ENCODE results near the gene ABI3BP.
A peak's percentile ranks its signal among the peaks of the same experiment; 100 is the strongest.

ABI3BP gene

GRCh38 chr3:100831629-100832028 is 161.6 kb downstream of the ABI3BP start:
- no peak for DNase-seq (ENCODE audit: low spot score)

- DNase-seq (ENCODE audit: low spot score), result no peak
Observed at GRCh38 chr3:100830931-100831330, 162.3 kb downstream of the ABI3BP start.

- DNase-seq (ENCODE audit: low spot score), result no peak
Observed at GRCh38 chr3:100825574-100825973, 167.6 kb downstream of the ABI3BP start.

GRCh38 chr3:100815583-100815982 is 177.6 kb downstream of the ABI3BP start:
- DNase-seq (ENCODE audit: low spot score), result no peak

GRCh38 chr3:100813828-100814227 is 179.4 kb downstream of the ABI3BP start:
- no peak for DNase-seq (ENCODE audit: low spot score)

DNA sequence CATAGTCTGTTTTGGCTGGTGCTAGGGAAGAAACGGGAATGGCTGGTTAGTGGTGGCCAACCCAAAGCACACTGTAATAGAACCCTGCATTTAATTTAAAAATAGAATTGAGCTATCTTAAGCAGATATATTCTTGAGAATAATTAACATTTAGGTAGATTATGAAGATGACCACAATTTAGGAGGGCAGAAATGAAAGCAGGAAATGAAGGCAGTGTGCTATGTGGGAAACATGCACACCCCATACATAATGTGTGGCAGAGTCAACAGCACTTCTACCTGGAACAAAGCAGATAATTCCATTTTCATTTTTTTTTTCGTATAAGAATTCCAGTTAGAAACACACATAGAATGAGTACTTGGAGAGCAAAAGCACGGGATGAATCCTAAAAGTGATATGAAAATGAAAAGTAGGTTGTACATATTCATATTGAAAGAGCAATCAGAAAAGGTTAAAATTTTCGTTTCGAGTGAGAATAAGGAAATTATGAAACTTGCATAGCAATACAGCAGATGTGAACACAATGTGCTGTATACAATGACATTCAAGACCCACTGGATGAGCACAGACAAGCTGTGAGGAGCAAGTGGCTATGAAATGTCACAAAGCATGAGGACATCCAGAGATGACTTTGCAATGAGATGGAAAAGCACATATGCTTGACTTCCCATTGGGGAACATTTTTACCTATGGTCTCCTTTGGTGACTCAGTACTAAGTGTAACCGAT is 181.3 kb downstream of the ABI3BP start:
- no peak for DNase-seq (ENCODE audit: low spot score)

DNA sequence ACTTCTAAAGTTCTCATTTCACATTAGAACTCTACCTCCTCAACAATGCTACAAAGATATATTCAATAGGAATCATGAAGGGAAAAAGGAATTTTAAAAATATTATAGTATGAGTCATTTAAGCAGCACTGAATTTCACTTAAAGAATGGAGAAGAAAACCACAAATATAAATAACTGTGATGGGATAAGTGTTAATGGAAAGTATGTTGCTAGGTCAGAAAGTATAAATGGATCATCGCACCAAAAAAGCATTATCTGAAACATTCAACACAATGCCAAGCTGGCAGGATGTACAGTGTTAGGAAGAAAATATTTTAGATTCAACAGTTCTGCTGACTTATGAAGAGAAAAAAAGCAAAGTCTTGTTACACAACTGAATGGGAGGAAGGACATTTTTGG is 182.6 kb downstream of the ABI3BP start:
- no peak for DNase-seq (ENCODE audit: low spot score)

DNA sequence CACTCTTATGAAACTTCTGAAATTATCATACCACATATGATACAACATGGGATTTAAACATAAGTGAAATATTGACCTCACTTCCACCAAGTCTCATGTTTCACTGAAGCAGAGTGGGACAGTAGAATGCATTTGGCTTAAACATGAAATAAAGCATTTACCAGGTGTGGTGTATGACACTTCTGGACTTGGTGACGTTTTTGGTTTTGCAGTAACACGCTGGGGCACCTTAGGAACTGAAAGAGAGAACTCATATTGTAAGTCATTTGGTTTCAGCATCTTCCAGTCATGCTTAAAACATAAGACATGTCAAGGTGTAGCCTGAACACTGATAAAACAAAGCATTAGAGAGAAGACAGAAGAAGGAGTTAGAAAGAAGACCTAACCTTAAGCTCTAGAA is 188.6 kb downstream of the ABI3BP start:
- DNase-seq (ENCODE audit: low spot score), result no peak

DNA sequence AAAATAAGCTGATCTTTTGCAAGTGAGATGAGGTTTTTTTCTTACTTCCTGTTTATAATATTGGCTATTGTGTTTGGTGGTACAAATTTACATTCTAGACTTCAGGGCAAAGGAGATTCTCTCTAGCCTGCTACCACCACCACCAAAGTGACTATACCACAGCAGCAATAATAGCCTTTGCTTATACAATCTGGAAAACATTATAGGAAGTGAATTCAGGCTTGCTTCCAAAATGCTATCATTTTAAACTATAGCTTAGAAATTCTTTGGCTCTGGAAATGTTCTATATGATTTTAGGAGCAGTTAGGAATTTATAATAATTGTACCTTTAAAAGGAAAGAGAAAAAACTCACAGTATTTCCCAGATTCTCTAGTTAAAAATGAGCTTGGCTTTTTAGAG is 189.5 kb downstream of the ABI3BP start:
- no peak for DNase-seq (ENCODE audit: low spot score)

DNA sequence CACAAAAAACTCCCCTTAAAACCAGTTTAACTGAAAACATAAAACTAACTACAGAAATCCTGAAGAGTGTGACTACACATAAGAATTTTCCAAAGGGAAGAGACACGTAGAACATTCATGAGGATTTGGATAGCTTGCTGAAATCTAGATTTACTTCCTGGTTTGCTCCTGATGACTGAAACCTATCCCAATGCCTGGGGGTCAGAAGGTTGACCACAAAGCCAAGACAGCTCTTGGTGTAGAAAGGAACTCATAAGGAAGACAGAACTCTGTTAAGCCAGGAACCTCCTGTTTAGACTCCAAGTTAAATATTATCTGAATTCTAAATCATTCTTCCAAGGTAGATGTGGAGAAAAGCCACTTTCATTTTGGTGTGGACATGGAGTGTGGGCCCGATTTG is 191.1 kb downstream of the ABI3BP start:
- no peak for DNase-seq (ENCODE audit: low spot score)

DNA sequence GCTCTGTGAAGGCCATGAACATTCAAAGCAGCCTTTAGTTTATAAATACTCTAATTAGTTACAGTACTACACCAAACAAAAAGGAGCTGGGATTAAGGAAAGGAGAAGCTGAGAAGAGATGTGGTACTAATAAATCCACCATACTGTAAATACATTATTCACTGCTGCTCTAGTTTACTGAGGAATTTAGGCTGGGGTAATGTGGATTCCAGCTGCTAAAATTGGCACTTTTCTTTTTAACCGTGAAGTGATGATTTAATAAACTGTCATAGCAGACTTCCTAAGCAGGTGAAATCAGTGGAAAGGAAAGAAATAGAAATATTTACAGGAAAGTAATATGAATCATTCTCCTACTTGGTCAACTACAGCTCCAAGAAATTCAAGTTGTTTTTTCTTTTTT is 195.2 kb downstream of the ABI3BP start:
- DNase-seq (ENCODE audit: low spot score), result no peak

DNA sequence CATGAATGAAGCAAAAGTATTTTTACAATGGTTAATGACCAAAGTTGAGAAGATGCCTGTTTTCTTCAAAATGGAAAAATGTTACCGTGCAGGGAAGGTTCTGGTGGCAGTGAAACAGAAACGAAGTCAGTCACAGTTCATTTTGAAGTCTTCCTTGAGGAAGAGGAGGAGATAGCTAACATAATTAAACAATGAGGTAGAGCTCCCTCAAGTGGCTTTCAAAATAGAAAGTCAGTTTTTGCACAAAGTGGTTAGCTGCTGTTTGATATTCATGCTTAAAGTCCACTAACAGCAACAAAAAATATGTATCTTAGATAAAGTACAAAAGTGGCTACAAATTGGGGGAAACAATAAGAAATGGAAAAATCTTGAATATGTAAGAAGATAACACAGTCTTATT is 196.7 kb downstream of the ABI3BP start:
- no peak for DNase-seq (ENCODE audit: low spot score)

DNA sequence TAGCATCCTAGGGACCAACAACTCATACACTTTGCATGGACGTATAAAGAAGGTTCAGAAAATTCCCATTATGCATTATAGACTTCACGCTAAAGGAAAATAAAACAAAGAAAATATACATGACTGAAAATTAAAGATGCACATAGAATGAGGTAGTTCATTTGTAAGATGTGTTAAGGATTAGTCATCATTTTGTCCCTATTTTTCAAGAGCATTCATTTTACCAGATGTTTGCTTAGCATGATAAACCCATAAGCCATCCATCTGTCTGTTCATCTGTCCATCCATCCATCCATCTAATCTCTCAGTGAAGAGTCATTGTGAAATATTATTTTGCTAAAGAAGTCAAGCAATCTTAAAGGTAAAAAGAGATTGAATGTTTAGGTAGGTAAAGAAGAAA is 203.6 kb downstream of the ABI3BP start:
- DNase-seq (ENCODE audit: low spot score), result no peak

DNA sequence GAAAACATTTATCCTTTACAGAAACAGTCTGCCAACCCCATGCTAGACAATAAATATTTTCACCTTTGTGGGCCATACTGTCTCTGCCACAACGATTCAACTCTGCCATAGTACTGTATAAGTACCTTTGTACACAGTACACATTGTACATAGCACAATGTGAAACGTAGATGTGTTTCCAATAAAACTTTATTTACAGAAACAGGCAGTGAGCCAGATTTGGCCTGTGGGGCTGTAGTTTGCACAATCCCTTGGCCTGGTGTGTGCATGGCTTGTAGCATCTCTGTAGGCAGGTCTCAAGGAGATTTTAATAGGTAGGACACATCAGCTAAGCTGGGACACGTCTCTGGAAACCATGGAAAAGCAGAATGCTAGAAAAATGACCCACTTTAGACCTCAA is 209.6 kb downstream of the ABI3BP start:
- no peak for DNase-seq (ENCODE audit: low spot score)

GRCh38 chr3:100782906-100783305 is 210.3 kb downstream of the ABI3BP start:
- no peak for DNase-seq (ENCODE audit: low spot score)

DNA sequence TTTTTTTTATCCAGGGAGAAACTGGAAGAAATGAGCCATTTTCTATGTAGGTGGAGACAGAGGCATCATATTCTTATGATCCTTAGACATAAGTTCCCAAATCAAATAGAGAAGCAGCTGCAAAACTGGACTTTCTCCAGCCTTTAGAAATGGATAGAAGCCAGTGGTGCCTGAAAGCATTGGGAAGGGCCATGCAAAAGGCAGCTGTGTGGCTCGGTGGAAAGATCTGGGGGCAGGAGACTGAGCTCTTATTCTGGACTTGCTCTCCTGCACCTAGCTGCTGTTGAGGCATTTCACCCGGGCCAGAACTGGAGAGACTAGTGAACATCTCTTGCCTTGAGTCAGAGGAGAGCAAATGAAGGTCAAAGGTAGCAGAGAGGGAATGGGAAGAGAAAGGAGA is 210.9 kb downstream of the ABI3BP start:
- no peak for DNase-seq (ENCODE audit: low spot score)

DNA sequence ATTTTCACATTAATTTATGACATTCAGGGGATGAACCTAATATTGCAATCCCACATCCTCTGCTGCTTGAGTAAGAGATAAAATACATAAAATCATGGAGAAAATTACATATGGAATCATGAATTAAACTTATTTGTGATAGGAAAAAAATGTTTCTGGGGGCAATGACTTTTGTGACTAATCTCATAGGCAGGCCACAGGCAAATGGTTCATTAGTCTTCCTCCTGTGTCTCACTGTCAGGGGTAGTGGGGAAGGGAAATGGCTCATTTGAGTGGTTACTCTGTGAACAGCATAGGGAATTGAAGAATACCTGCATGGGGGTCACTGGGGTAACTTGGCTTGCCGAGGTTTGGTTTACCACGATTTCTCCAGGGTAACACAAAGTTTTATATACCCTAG is 211.9 kb downstream of the ABI3BP start:
- no peak for DNase-seq (ENCODE audit: low spot score)

DNA sequence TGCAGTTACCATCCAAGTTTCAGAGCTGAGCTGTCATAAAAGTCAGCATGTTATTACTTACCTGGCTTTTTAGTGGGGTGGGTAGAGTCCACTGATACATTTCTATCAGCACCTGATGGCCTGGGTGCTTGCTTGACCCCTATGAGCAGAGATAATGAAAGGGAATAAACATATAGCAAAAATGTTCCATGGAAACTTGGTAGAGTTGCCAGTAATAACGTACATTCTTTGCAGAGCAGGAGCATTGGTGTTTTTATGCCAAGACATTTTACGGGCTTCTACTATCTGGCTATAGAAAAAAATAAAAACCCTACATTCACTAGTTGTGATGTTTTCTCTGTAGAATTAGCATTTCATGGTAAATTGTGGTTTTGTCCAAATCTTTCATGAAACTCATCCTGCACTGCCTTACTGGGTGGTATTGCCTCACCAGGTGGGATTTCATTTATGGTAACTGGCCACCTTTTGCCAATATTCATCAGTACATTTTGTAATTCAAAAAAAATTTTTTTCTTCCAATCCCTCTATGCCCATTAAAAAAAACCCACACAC is 213.1 kb downstream of the ABI3BP start:
- no peak for DNase-seq (ENCODE audit: low spot score)

GRCh38 chr3:100779480-100779879 is 213.7 kb downstream of the ABI3BP start:
- no peak for DNase-seq (ENCODE audit: low spot score)

GRCh38 chr3:100777271-100777670 is 215.9 kb downstream of the ABI3BP start:
- DNase-seq (ENCODE audit: low spot score), result no peak

GRCh38 chr3:100776746-100777145 is 216.5 kb downstream of the ABI3BP start:
- peak; percentile 47 for DNase-seq (ENCODE audit: low spot score)

DNA sequence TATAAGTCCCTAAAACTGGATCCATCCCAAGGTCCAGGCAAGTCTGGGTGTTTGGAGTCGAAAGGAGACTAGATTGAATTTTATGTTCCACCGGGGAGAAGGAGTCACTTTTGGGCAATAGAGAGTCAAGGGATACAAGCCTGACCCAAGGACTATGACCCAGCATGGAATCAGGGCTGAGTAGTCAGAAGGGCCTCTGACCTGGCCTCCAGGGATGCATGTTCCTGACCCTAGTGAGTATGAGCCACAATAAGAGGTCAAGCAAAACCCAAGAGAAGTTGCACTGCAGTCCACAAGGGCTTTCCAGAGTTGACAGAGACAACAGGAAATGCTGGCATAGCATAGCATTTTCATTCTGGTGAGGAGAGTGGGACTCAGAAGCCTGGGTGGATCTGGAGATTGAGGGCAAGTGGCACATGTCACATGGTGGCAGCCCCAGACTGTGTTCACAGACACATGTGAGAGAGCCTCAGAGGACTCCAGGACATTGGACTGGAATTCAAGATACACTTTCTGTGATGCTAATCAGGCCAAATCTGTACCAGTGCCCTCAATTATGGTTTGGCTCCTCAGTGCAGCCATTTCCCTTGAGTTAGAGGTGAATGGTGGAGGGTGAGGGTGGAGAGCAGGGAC is 217.0 kb downstream of the ABI3BP start:
- no peak for DNase-seq (ENCODE audit: low spot score)

DNA sequence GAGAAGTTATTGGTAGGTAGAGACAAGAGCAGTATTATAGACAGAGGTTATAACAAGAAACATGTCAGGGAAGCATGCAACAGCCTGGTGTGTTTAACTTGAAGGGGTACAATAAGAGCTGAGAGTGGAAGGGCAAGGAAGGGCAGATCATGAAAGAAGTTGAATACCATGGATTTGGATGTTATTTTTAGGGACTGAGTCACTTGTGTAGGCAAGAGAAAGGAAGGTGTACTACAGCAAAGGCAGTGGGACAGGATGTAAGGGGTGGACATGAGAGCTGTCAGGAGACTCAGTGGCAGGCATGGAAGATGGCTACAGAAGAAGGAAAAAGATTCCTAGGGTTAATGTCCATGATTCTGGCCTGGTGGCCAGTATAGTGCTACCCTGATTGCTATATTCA is 217.6 kb downstream of the ABI3BP start:
- no peak for DNase-seq (ENCODE audit: low spot score)

DNA sequence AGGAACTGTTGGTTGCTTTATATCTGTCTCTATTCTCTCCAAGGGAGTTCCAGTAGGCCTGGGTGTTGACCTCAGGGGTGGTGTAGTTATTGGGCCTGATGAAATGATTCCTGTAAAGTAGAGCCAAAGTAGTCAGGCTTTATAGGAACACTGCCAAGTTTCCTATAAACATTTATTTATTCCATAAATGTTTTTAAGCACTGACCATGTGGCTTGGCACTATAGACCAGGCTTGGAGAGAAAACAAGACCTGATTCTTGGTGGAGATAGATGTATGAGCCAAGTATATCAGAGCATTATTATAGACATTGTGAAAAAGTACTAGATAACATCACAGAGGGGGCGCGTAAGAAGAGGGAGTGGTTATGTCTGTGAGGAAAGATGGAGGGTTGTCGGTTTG is 218.0 kb downstream of the ABI3BP start:
- DNase-seq (ENCODE audit: low spot score), result no peak
